Measurements from ENCODE around the gene EXOC3. TPM values are rescaled to one million over a fixed set of nuclear protein-coding genes. Genes with fewer than 3 reads are reported as not detected.

EXOC3 gene
- total and polyA plus RNA-seq, 2 of the 8 experiments (the other 6 are each of a cell fraction or from before 2014, with no cell fraction given) = 14.4 to 30.0 TPM

GRCh38 chr5:417301-418161 is 25.4 kb upstream of the EXOC3 start (continued):
- TF ChIP-seq SIRT6 (IDR thresholded peaks at IDR 0.05; ENCODE audit: low read length) (no peak), TCF12 (IDR thresholded peaks at IDR 0.05; ENCODE audit: low read depth, low read length) (no peak), BACH1 (IDR thresholded peaks at IDR 0.05; ENCODE audit: low read length) (no peak)
